ENCODE data around the gene MYL6. TPM values are rescaled to one million over a fixed set of nuclear protein-coding genes. Genes with fewer than 3 reads are reported as not detected.

The MYL6 gene
- total and polyA plus RNA-seq, 9 of the 15 experiments (the other 6 are each of a cell fraction or from before 2014, with no cell fraction given), result 557 to 1,664 (median 958) TPM

GRCh38 chr12:56188778-56189098, 30.6 kb downstream of the MYL6 start (continued):
- TF ChIP-seq ZNF609 (CRISPR knock-in tag; IDR thresholded peaks at IDR 0.05; ENCODE audit: borderline replicate concordance) (0 out of 2 replicates have a peak, but pooled peaks have one; percentile 17), ETV5 (CRISPR knock-in tag; IDR thresholded peaks at IDR 0.05; ENCODE audit: low read depth) (no peak), ILF3 (IDR thresholded peaks at IDR 0.05; ENCODE audit: borderline replicate concordance) (no peak), ZNF639 (CRISPR knock-in tag; conservative IDR thresholded peaks at IDR 0.05 in 1 of 2, IDR thresholded peaks at IDR 0.05 in 1 of 2) (no peak), CREB5 (CRISPR knock-in tag; IDR thresholded peaks at IDR 0.05) (no peak), PTBP1 (IDR thresholded peaks at IDR 0.05; ENCODE audit: low read depth, low read length) (no peak), KDM2B (CRISPR knock-in tag; IDR thresholded peaks at IDR 0.05) (no peak), RB1 (IDR thresholded peaks at IDR 0.05; ENCODE audit: low read depth) (no peak)

Data from K562 (cell line).